Cortex of kidney (tissue), 1 donor: ENCODE measurements around the gene BTN1A1.
"Not testable (repeated sequence)": the region's sequence is repeated elsewhere in the genome, so short reads cannot be mapped to it uniquely, and the experiment has no call there.

Experiments
- DNase-seq: peaks from one replicate; lab custom pipeline; 2025; lab: John Stamatoyannopoulos, UW

The BTN1A1 gene

GRCh38 chr6:26500102-26500501, at the start of gene BTN1A1:
TSS of gene BTN1A1 (plus strand) at chr6:26500303. CDS start at chr6:26501287, 984 bp downstream.
- DNase-seq, result no peak

GRCh38 chr6:26452631-26453235, 47.4 kb upstream of the BTN1A1 start:
- DNase-seq, result no peak

- no peak for DNase-seq
These were observed 45.5 kb upstream of the BTN1A1 start for GRCh38 chr6:26454631-26455030.

- no peak for DNase-seq
These were observed 44.6 kb upstream of the BTN1A1 start for GRCh38 chr6:26455357-26455970.

- no peak for DNase-seq
These were observed 42.8 kb upstream of the BTN1A1 start for GRCh38 chr6:26457264-26457805.

GRCh38 chr6:26457806-26458688, 42.1 kb upstream of the BTN1A1 start, which contains the start of gene BTN2A1:
TSS of gene BTN2A1 (plus strand) at chr6:26457955. CDS start at chr6:26458637, 682 bp downstream.
- no peak for DNase-seq

- DNase-seq, result no peak
These were observed 40.9 kb upstream of the BTN1A1 start for GRCh38 chr6:26459023-26459810.

GRCh38 chr6:26461353-26461752, 38.8 kb upstream of the BTN1A1 start:
- not testable (repeated sequence) for DNase-seq

GRCh38 chr6:26464014-26464413, 36.1 kb upstream of the BTN1A1 start:
- DNase-seq, result no peak

GRCh38 chr6:26464416-26465131, 35.5 kb upstream of the BTN1A1 start:
- DNase-seq, result no peak

- no peak for DNase-seq
These were observed 34.3 kb upstream of the BTN1A1 start for GRCh38 chr6:26465776-26466175.

GRCh38 chr6:26468829-26469228, 31.3 kb upstream of the BTN1A1 start:
- DNase-seq, result no peak

GRCh38 chr6:26470643-26471042, 29.5 kb upstream of the BTN1A1 start:
- DNase-seq, result no peak

- DNase-seq, result no peak
These were observed 28.1 kb upstream of the BTN1A1 start for GRCh38 chr6:26471970-26472369.

- no peak for DNase-seq
These were observed 27.4 kb upstream of the BTN1A1 start for GRCh38 chr6:26472549-26473290.

GRCh38 chr6:26473429-26473757, 26.7 kb upstream of the BTN1A1 start:
- no peak for DNase-seq

- DNase-seq, result no peak
These were observed 26.2 kb upstream of the BTN1A1 start for GRCh38 chr6:26473758-26474438.

GRCh38 chr6:26474439-26474881, 25.6 kb upstream of the BTN1A1 start:
- no peak for DNase-seq

GRCh38 chr6:26475823-26476729, 24.0 kb upstream of the BTN1A1 start:
- no peak for DNase-seq
